ENCODE results near the gene ASB18.
"Not testable (repeated sequence)": the region's sequence is repeated elsewhere in the genome, so short reads cannot be mapped to it uniquely, and the experiment has no call there.

Gene ASB18

DNA sequence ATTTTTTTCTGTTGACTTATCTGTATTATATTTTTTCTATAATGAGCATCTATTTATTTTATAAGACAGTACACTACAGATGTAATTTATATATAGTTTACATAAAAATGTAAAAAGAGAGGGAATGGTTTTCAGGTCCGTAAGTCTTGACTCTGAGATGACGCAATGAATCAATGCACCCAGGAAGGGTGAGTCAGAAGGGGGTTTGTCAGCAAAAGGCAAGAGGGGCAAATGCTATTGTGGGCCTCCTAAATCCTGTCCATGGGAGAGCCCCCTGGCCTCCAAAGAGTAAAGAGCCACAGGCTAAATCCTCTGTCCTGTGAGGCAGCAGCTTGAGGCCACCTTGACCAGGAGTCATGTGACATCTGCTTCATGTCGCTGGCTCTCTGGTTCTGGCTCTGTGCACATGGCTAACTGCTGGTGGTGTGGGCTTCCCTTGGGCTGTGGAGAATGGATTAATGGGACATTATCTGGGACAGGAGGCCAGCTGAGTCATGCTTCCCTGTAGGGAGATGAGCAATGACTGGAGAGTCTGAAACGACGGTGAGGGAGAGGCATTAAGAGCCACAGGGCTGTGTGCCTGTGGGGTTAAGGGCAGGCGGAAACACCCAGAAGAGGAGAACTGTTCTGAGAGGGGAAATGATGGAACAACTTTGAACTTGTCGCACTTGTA, 22.8 kb upstream of the ASB18 start:
- no peak for DNase-seq (ENCODE audit: low read depth)

GRCh38 chr2:236284208-236284607, 20.0 kb upstream of the ASB18 start:
- DNase-seq (ENCODE audit: low read depth): no peak

- DNase-seq (ENCODE audit: low read depth): no peak
Measured at GRCh38 chr2:236282406-236282805, 18.2 kb upstream of the ASB18 start.

GRCh38 chr2:236281423-236281822, 17.2 kb upstream of the ASB18 start:
- DNase-seq (ENCODE audit: low read depth): no peak

GRCh38 chr2:236273126-236273525, 8.9 kb upstream of the ASB18 start:
- no peak for DNase-seq (ENCODE audit: low read depth)

DNA sequence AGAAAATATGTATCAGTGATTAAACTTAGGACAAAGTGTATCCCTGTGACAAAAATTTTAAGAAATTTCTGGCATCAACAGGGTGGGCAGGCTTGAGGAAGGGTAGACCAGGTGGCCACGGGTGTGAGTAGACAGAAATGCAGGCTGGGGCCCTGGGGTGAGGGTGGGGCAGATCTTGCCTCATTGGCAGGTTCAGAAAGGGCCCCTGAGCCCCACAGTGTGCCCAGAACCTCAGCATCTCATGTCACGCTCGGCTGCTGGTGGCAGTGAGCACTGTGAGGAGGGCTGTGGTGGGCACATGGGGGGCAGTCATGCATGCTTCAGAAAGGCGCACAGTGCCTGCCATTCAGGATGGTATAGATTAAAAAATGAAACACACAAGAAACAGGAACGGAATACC, 7.6 kb upstream of the ASB18 start:
- DNase-seq (ENCODE audit: low read depth): no peak

DNA sequence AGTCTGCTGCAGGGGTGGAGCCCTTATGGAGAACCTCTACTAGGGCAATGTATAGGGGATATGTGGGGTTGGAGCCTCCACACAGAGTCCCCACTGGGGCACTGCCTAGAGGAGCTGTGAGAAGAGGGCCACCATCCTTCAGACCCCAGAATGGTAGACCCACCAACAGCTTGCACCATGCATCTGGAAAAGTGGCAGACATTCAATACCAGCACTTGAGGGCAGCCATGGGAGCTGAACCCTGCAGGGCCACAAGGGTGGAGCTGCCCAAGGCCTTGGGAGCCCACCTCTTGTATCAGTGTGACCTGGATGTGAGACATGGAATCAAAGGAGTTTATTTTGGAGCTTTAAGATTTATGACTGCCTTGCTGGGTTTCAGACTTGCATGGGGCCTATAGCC, 5.7 kb upstream of the ASB18 start:
- DNase-seq (ENCODE audit: low read depth): not testable (repeated sequence)

DNA sequence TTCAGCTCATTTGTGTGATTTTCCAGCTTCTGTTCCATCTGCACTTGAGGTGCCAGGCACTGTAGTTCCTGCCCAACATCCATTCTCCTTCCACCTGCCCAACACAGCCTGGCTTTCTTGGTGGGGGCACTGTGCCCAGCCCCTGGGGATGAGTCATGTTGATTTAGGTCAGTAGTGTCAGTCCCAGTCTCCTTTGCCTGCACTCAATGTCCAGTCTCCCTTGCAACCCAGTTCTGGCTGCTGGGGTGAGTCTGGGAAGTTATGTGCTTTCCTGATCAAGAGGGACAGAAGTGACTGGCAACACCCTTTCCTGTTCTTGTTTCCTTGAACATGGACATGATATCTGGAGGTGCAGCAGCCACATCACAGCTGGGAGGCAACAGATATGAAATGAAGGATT, 1.5 kb upstream of the ASB18 start:
- DNase-seq (ENCODE audit: low read depth): no peak

GRCh38 chr2:236262238-236262637, 2.0 kb downstream of the ASB18 start:
- no peak for DNase-seq (ENCODE audit: low read depth)

DNA sequence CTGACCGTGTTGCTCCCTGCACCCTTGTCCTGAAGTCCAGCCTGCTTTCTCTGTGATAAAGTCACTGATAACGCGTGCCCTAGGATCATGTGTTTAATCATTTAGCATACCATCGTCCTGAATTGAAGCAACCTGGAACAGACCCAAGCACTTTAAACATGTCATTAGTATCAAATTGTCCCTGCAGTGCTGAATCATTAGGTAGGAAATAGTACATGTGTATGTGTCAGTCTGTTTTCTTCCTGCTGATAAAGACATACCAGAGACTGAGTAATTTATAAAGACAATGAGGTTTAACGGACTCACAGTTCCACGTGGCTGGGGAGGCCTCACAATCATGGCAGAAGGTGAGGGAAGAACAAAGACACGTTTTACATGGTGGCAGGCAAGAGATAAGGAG, 2.8 kb downstream of the ASB18 start:
- no peak for DNase-seq (ENCODE audit: low read depth)

GRCh38 chr2:236259371-236259770, 4.8 kb downstream of the ASB18 start:
- DNase-seq (ENCODE audit: low read depth): no peak

DNA sequence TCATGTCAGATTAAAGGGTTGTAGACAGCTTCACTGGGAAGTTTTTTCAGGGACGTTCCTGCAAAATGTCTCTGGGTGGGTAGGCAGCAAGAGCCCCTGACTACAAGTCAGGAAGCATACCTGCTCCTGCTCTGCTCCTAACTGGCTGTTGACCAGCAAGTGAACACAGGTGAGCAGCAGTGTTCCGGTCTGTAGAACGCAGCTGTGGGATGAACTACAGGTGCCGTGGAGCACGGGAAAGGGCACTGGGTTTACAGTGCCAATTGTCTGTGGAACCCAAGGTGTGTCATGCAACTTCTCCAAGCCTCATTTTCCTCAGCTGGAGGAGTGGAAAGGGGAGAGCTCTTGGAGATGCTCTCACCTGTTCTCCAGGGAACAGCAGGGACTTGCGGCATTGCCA, 6.6 kb downstream of the ASB18 start:
- no peak for DNase-seq (ENCODE audit: low read depth)

- DNase-seq (ENCODE audit: low read depth): no peak
Measured at GRCh38 chr2:236257136-236257535, 7.1 kb downstream of the ASB18 start.

DNA sequence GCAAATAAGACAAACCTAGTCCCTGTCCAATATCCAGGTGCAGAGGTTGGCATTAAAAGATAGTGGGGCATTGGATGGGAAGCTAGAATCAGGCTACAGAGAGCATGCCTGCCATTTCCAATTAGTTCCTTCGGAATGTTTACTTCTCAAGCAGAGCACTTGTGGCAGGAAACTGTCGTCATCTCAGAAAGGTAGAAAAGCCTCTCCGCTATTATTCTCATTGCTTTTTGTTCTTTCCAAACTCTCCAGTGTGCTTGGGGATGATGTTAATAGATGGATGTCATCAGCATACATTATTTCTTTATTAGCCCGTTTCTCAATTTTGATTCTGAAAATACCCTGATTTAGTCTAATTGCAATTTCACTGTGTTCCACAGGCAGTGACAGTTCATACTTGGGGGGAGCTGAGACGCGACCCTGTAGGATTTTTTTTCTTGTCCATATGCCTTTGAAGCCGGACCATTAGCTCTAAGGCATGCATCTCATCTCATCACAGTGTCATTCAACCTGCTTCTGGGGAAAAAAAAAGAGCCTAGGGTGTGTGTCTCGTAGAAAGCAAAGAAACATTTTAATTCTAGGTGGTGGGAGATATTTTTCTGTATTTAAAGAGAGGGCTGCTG, 7.7 kb downstream of the ASB18 start:
- no peak for DNase-seq (ENCODE audit: low read depth)

- DNase-seq (ENCODE audit: low read depth): no peak
Measured at GRCh38 chr2:236254674-236255073, 9.5 kb downstream of the ASB18 start.

DNA sequence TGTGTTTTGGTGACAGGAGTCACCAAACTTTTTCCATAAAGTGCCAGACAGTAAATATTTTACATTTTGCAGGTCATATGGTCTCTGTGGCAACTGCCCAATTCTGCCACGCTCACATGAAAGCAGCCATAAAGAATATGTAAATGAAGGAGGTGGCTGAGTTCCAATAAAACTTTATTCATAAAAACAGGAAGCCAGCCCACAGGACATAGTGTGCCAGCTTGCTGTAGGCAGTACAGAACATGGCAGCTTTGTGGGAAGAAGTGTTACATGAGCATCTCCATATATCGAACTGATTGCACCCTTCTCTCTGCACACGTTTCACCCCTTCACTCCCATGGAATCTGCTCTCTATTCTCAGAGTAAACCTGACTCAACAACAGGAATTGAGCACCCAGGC, 10.2 kb downstream of the ASB18 start:
- no peak for DNase-seq (ENCODE audit: low read depth)

DNA sequence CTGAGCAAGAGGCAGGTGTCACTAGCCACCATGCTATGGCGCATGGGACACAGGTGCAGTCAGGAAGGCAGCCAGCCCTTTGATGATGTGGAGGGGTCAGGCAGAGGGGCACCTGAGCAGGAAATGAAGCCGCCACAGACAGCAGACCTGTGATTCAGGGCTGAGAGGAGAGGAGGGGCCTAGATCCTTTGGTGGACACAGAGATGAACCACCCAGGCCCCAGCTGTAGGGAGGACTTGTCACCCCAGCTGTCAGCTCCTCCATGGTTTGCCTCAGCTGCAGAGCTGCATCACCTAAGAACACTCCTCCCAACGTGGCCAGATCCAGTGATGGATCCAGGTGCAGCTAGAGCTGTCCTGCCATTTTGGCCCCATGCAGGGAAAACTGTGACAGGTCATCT, 11.6 kb downstream of the ASB18 start:
- no peak for DNase-seq (ENCODE audit: low read depth)

DNA sequence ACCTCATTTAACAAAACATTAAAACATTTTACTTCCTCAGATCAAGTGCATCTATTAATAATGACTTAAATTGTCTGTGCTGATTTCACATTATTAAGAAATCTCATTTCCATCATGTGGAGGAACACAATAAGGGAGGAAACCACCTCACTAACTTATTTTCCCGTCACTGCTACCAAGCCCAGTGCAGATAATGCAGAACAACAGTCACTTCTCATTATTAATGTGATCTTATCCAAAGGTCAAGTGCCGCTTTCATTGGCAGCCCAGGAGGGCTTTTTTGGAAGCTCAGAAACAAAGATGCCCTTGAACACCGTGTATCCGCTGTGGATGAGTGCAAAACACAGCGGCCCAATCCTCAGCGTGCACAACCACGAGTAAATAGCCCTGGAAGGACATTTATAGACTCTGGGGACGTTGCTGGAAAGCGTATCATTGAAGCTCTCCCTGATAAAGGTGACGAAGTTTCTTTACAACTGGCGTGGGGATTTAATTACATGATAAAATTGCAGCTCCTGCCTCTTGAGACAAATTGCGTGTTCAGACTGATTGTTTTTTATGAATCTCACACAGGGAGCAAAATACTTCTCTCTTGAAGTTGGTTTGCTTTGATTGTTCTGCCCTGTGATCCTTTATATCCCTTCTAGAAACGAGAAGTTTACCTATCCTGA, 13.2 kb downstream of the ASB18 start:
- no peak for DNase-seq (ENCODE audit: low read depth)

GRCh38 chr2:236250286-236250685, 13.9 kb downstream of the ASB18 start:
- no peak for DNase-seq (ENCODE audit: low read depth)

GRCh38 chr2:236249066-236249465, 15.1 kb downstream of the ASB18 start:
- no peak for DNase-seq (ENCODE audit: low read depth)

- no peak for DNase-seq (ENCODE audit: low read depth)
Measured at GRCh38 chr2:236246711-236247246, 17.4 kb downstream of the ASB18 start.

GRCh38 chr2:236244256-236244655, 19.9 kb downstream of the ASB18 start:
- DNase-seq (ENCODE audit: low read depth): no peak

GRCh38 chr2:236242057-236242495, 22.1 kb downstream of the ASB18 start:
- no peak for DNase-seq (ENCODE audit: low read depth)

All from T follicular helper cell (primary cell).